Cardiac atrium fibroblast (primary cell): ENCODE results near the gene COPS9. TPM values are rescaled to one million over a fixed set of nuclear protein-coding genes. Genes with fewer than 3 reads are reported as not detected.

ENCODE experiments used
- total RNA-seq: library from RNA; depleted of rRNA; stranded (reverse); fragments of >200 nt; gene quantifications from 2 replicates; pipeline ENCODE4 v1.2.3, GENCODE V29; 2015

Gene COPS9
- 180 and 275 TPM in 2 replicates for total RNA-seq

DNA sequence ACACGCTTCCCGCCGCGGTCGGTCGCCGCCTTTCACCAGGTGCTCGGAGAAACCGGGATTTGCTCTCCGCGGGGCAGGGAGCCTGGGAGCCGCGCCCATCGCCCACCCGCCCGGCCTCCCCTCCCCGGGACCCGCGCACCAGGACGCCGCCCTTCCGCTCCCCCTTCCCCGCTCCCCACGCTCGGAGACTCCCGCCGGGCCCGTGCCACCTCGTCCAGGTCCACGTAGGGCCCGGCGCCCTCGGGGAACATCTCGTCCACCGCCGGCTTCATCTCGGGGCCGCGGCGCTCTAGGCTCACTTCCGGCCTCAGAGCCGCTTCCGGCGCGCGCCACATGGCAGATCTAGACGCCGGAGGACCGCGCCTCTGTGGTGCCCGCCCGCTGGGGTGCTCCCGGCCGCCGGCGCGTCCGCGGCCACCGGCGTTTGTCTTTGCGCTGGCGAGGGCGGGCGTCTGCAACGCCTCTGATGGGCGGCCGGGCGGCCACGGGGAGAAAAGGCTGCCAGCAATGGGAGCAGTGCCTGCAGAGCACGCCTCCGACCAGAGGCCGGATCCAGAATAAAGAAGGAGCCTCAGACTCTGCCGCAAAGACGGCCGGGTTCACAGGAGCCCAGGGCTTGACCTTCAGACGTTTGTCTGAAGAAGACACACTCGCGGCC lies at the start of gene COPS9:
TSS of gene COPS9 (minus strand) at position 293 of the 658 bp plus-strand sequence. CDS start at position 272, 21 bp downstream.

DNA sequence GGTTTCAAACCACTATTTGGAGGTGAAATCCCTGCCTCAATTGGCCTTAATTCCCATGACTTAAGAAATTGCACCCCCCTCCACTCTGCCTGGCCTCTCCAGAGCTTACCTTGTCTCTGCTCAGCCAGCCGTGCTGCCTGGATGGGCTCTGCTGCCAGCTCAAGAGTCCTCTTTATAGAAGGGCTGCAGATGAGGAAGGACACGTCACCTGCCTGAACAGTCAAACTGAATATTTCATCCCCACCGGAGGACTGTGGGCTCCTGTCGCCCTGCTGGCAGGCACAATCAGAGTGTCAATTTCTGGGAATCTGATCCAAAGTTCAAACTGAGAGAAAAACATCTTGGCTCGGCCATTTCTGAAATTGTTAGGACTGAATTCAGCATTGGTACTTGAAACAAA lies 4.4 kb upstream of the COPS9 start, which contains the start of gene OTOS:
TSS of gene OTOS (minus strand) at position 148 of the 400 bp plus-strand sequence. CDS start 332 bp downstream, outside the sequence.

Other genes with a start within 250 kb of the COPS9 start
- gene NDUFA10, start 111.0 kb downstream of the COPS9 start, total RNA-seq = 129 and 159 TPM in 2 replicates
- gene OR6B2, start 105.9 kb downstream of the COPS9 start, total RNA-seq = not detected in 2 replicates
- gene OR6B3, start 82.8 kb downstream of the COPS9 start, total RNA-seq = not detected in 2 replicates
- not detected in 2 replicates for gene OTOS, start 4.4 kb upstream of the COPS9 start, total RNA-seq